ENCODE measurements around the gene BAZ2B. TPM values are rescaled to one million over a fixed set of nuclear protein-coding genes. Genes with fewer than 3 reads are reported as not detected.

Gene BAZ2B, protein sequence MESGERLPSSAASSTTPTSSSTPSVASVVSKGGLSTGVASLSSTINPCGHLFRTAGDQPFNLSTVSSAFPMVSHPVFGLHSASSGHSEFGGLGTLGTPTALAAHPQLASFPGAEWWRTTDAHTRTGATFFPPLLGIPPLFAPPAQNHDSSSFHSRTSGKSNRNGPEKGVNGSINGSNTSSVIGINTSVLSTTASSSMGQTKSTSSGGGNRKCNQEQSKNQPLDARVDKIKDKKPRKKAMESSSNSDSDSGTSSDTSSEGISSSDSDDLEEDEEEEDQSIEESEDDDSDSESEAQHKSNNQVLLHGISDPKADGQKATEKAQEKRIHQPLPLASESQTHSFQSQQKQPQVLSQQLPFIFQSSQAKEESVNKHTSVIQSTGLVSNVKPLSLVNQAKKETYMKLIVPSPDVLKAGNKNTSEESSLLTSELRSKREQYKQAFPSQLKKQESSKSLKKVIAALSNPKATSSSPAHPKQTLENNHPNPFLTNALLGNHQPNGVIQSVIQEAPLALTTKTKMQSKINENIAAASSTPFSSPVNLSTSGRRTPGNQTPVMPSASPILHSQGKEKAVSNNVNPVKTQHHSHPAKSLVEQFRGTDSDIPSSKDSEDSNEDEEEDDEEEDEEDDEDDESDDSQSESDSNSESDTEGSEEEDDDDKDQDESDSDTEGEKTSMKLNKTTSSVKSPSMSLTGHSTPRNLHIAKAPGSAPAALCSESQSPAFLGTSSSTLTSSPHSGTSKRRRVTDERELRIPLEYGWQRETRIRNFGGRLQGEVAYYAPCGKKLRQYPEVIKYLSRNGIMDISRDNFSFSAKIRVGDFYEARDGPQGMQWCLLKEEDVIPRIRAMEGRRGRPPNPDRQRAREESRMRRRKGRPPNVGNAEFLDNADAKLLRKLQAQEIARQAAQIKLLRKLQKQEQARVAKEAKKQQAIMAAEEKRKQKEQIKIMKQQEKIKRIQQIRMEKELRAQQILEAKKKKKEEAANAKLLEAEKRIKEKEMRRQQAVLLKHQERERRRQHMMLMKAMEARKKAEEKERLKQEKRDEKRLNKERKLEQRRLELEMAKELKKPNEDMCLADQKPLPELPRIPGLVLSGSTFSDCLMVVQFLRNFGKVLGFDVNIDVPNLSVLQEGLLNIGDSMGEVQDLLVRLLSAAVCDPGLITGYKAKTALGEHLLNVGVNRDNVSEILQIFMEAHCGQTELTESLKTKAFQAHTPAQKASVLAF (N-terminal part only)
- 4.6 to 9.0 TPM (median 6.6 TPM) in 5 replicates for total RNA-seq (2022; extraction: Qiagen RNA extraction)

DNA sequence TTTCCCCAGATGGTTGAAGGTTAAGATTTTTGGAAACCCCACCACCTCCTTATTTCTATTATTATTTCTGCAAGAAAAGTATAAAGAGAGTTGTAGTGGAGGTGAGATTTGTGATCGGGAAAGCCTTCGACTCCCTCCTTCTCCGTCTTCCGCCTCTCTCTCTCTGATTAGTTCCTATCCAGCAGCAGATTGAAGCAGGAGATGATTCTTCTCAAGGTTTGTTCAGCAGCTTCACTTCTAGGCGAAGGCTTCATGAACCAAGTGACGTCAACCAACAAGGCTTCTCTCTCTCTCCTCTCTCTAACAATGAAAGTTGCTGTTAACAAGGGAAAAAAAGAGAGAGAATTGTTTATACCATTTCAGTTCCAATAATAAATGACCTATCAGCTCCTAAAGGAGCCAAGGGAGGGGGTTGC, at the start of gene BAZ2B:
TSS of gene BAZ2B (minus strand) at position 263 of the 416 bp plus-strand sequence. CDS start 137,829 bp downstream, outside the sequence.

DNA sequence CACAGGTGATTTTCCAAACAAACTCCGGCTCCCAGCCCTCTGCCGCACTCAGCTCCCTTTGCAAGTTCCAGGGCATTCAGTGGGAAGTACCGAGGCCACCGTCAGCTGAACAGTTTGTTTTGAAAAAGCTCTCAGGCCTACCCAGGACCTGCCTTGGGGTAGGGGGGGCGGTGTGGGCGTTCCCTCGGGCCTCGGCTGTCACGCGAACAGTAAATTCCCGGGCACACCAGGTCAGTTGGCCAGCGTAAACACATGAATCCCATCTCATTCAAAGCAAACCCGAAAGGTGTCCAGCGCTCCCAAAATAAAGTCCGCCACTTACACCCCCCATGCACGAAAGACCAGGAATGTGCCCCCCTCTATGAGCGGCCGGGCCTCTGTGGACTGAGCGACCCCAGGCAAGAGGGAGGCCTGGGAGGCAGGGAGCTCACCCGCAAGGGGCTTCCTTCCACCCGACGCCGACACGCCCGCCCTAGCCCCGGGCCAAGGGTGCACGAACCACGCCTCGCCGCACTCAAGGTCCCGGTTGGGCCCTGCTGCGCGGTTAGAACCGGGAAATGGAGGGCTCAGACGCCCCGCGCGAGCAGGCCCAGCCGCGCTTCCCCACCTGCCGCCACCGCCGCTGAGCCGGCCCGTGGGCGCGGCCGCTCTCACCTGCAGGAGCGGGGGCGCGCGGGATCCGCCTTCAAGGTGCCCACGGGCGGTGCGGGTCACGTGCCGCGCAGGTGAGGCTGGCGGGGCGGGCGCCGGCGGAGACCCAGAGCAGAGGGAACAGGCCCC, 330.2 kb downstream of the BAZ2B start, which contains the start of gene WDSUB1:
TSS of gene WDSUB1 (minus strand) at position 775 of the 780 bp plus-strand sequence. CDS start 3,634 bp downstream, outside the sequence.

Other genes with a start within 250 kb of the BAZ2B start
- gene MARCHF7, start 96.0 kb upstream of the BAZ2B start, total RNA-seq (2022; extraction: Qiagen RNA extraction): 47.4 to 73.1 TPM (median 53.6 TPM) in 5 replicates
- gene CD302, start 181.7 kb upstream of the BAZ2B start, total RNA-seq (2022; extraction: Qiagen RNA extraction): 1.9 to 2.5 TPM (median 2.5 TPM) in 5 replicates

Data from A549 treated with Hydrocortisone at 1 μM for 4 hours (cell line).